K562 (cell line): ENCODE data around the gene UTS2R. TPM values are rescaled to one million over a fixed set of nuclear protein-coding genes. Genes with fewer than 3 reads are reported as not detected.
A peak's percentile ranks its signal among the peaks of the same experiment; 100 is the strongest.

Experiments used
- FOXA3 ChIP-seq, 2 experiments: fragments of 450-650 bp in 1 of 2; sonication (generic) in 1 of 2; formaldehyde crosslinking; IDR thresholded peaks in 1 of 2; conservative IDR thresholded peaks in 1 of 2; 2 replicates each; pipeline versions ENCODE4 v1.4.0 to v1.8.0; 2020 to 2022; ENCODE audit warnings: mild to moderate bottlenecking in 2 of 2, missing genetic modification reagents in 1 of 2
- NCOR1 ChIP-seq: fragments of 450-650 bp; IDR thresholded peaks from 2 replicates; pipeline ENCODE4 v1.6.1; 2016; ENCODE audit warnings: mild to moderate bottlenecking, moderate library complexity
- PHF20 ChIP-seq: fragments of 450-650 bp; IDR thresholded peaks from 2 replicates; pipeline ENCODE4 v1.6.1; 2018; ENCODE audit not compliant: partially characterized antibody
- RAD21 ChIP-seq, 2 experiments: fragments of 250-450 bp in 1 of 2; fragments of 450-650 bp in 1 of 2; sonication (Bioruptor Pico) in 1 of 2; formaldehyde crosslinking in 1 of 2; IDR thresholded peaks in 1 of 2; conservative IDR thresholded peaks in 1 of 2; 2 replicates each; pipeline versions ENCODE4 v1.4.0 to v1.8.0; 2020 to 2022; ENCODE audit warnings: mild to moderate bottlenecking in 2 of 2, moderate library complexity in 1 of 2
- SMAD4 ChIP-seq: fragments of 250-450 bp; sonication (Bioruptor Pico); conservative IDR thresholded peaks from 2 replicates; pipeline ENCODE4 v1.8.0; 2021; ENCODE audit warnings: inconsistent platforms, mild to moderate bottlenecking, moderate library complexity
- TBL1XR1 ChIP-seq, 2 experiments: IDR thresholded peaks; 2 replicates each; pipeline ENCODE4 v1.6.1; 2012; ENCODE audit warnings: improper control_type of control experiment in 2 of 2, low read length in 2 of 2, mild to moderate bottlenecking in 1 of 2
- polyA plus RNA-seq, 8 experiments: library from polyadenylated mRNA; depleted of rRNA in 4 of 8; stranded (reverse) in 5 of 8; unstranded in 3 of 8; fragments of >200 nt; fragmentation: Nextera tagmentation in 2 of 8; fragmentation: Illumina TruSeq in 1 of 8; extraction: Ambion mirVana in 2 of 8; extraction: Trizol in 1 of 8; gene quantifications; 2 replicates each; pipeline versions ENCODE4 v1.2.1 to v1.2.3, GENCODE V29; 2011 to 2014; ENCODE audit warnings: inconsistent platforms in 1 of 8, missing spikeins in 1 of 8
- total RNA-seq, 7 experiments: library from RNA; depleted of rRNA in 6 of 7; stranded (reverse); fragments of >200 nt in 6 of 7; fragmentation: Illumina TruSeq in 2 of 7; extraction: Trizol in 2 of 7; gene quantifications; 2 replicates each; pipeline versions ENCODE4 v1.2.1 to v1.2.3, GENCODE V29; 2011 to 2021; ENCODE audit warnings: low replicate concordance in 1 of 7
- TF ChIP-seq, protein P1 (sequence below), 3 experiments: fragments of 200-800 bp in 1 of 3; fragments of 250-450 bp in 1 of 3; fragments of 450-650 bp in 1 of 3; sonication (Bioruptor Pico) in 1 of 3; sonication (Bioruptor generic) in 1 of 3; formaldehyde crosslinking in 1 of 3; IDR thresholded peaks; 2 replicates each; pipeline versions ENCODE4 v1.6.1 to v1.8.0; 2016 to 2022; ENCODE audit warnings: mild to moderate bottlenecking in 2 of 3, missing genetic modification characterization in 2 of 3, missing compliant biosample characterization in 1 of 3, moderate library complexity in 1 of 3
- TF ChIP-seq, protein P2 (sequence below), 2 experiments: fragments of 450-650 bp; formaldehyde crosslinking in 1 of 2; IDR thresholded peaks; 2 replicates each; pipeline versions ENCODE4 v1.4.0 to v1.6.1; 2014 to 2020; ENCODE audit warnings: mild to moderate bottlenecking in 2 of 2, borderline replicate concordance in 1 of 2, low read depth in 1 of 2
- TF ChIP-seq, protein P3 (sequence below): IDR thresholded peaks from 3 replicates; pipeline ENCODE4 v1.6.1; 2011; ENCODE audit warnings: borderline replicate concordance, mild to moderate bottlenecking, moderate library complexity; ENCODE audit not compliant: insufficient read length; ENCODE audit errors: extremely low read depth

Gene UTS2R
- total and polyA plus RNA-seq, 9 of the 15 experiments (the other 6 are each of a cell fraction or from before 2014, with no cell fraction given), result 0.22 TPM; not detected in 8

DNA sequence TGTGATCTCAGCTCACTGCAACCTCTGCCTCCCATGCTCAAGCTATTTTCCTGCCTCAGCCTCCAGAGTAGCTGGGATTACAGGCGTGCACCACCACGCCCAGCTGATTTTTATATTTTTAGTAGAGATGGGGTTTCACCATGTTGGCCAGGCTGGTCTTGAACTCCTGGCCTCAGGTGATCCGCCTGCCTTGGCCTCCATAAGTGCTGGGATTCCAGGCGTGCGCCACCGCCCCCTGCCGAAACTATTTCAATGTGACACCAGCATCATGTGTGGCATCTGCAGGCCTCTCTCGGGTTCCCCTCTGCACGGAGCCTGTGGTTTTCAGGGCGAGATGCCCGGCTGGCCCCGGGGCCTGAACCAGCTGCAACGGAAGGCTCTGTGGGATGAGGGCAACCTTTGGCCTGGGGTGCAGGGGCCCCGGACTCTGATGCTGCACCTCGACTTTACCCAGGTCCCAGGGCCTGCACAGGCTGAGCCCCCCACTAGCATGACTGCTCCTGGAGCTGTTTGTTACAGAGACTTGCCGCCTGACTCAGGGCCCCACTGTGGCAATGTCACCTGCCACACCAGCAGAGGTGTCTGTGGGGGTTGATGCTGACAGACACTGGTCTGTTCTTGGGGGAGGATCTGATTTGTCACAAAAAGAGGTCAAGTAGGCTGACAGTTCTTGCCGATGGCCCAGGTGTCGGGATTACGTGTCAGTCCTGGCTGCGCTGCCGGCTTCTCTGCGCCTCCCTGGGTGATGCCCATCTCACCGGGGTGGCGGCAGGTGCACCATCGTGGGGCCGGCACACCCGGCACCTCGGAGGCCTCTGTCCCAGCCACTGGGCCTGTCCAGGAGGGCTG, 21.2 kb upstream of the UTS2R start (continued):
- TF ChIP-seq, protein P1, sequence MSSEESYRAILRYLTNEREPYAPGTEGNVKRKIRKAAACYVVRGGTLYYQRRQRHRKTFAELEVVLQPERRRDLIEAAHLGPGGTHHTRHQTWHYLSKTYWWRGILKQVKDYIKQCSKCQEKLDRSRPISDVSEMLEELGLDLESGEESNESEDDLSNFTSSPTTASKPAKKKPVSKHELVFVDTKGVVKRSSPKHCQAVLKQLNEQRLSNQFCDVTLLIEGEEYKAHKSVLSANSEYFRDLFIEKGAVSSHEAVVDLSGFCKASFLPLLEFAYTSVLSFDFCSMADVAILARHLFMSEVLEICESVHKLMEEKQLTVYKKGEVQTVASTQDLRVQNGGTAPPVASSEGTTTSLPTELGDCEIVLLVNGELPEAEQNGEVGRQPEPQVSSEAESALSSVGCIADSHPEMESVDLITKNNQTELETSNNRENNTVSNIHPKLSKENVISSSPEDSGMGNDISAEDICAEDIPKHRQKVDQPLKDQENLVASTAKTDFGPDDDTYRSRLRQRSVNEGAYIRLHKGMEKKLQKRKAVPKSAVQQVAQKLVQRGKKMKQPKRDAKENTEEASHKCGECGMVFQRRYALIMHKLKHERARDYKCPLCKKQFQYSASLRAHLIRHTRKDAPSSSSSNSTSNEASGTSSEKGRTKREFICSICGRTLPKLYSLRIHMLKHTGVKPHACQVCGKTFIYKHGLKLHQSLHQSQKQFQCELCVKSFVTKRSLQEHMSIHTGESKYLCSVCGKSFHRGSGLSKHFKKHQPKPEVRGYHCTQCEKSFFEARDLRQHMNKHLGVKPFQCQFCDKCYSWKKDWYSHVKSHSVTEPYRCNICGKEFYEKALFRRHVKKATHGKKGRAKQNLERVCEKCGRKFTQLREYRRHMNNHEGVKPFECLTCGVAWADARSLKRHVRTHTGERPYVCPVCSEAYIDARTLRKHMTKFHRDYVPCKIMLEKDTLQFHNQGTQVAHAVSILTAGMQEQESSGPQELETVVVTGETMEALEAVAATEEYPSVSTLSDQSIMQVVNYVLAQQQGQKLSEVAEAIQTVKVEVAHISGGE (CRISPR knock-in tag; IDR thresholded peaks at IDR 0.05), result peak in 1 of 3 experiments; percentile 25; a peak in 1 of 6 replicates
- no peak for TF ChIP-seq FOXA3 (CRISPR knock-in tag; conservative IDR thresholded peaks at IDR 0.05 in 1 of 2, IDR thresholded peaks at IDR 0.05 in 1 of 2)
- TF ChIP-seq NCOR1, result no peak
- TF ChIP-seq, protein P2, sequence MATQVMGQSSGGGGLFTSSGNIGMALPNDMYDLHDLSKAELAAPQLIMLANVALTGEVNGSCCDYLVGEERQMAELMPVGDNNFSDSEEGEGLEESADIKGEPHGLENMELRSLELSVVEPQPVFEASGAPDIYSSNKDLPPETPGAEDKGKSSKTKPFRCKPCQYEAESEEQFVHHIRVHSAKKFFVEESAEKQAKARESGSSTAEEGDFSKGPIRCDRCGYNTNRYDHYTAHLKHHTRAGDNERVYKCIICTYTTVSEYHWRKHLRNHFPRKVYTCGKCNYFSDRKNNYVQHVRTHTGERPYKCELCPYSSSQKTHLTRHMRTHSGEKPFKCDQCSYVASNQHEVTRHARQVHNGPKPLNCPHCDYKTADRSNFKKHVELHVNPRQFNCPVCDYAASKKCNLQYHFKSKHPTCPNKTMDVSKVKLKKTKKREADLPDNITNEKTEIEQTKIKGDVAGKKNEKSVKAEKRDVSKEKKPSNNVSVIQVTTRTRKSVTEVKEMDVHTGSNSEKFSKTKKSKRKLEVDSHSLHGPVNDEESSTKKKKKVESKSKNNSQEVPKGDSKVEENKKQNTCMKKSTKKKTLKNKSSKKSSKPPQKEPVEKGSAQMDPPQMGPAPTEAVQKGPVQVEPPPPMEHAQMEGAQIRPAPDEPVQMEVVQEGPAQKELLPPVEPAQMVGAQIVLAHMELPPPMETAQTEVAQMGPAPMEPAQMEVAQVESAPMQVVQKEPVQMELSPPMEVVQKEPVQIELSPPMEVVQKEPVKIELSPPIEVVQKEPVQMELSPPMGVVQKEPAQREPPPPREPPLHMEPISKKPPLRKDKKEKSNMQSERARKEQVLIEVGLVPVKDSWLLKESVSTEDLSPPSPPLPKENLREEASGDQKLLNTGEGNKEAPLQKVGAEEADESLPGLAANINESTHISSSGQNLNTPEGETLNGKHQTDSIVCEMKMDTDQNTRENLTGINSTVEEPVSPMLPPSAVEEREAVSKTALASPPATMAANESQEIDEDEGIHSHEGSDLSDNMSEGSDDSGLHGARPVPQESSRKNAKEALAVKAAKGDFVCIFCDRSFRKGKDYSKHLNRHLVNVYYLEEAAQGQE (IDR thresholded peaks at IDR 0.05; ENCODE audit: borderline replicate concordance), result peak; percentile 76
- TF ChIP-seq, protein P2 (CRISPR knock-in tag; IDR thresholded peaks at IDR 0.05; ENCODE audit: low read depth), result no peak
- TF ChIP-seq SMAD4 (CRISPR knock-in tag), result 0 out of 2 replicates have a peak, but pooled peaks have one; percentile 27
- peak; percentile 56 to 81 for TF ChIP-seq RAD21 (CRISPR knock-in tag; conservative IDR thresholded peaks at IDR 0.05 in 1 of 2, IDR thresholded peaks at IDR 0.05 in 1 of 2)
- peak; percentile 37 for TF ChIP-seq PHF20
- no peak for TF ChIP-seq TBL1XR1 (IDR thresholded peaks at IDR 0.05; ENCODE audit: low read length in 2 of 2)
- TF ChIP-seq, protein P3, sequence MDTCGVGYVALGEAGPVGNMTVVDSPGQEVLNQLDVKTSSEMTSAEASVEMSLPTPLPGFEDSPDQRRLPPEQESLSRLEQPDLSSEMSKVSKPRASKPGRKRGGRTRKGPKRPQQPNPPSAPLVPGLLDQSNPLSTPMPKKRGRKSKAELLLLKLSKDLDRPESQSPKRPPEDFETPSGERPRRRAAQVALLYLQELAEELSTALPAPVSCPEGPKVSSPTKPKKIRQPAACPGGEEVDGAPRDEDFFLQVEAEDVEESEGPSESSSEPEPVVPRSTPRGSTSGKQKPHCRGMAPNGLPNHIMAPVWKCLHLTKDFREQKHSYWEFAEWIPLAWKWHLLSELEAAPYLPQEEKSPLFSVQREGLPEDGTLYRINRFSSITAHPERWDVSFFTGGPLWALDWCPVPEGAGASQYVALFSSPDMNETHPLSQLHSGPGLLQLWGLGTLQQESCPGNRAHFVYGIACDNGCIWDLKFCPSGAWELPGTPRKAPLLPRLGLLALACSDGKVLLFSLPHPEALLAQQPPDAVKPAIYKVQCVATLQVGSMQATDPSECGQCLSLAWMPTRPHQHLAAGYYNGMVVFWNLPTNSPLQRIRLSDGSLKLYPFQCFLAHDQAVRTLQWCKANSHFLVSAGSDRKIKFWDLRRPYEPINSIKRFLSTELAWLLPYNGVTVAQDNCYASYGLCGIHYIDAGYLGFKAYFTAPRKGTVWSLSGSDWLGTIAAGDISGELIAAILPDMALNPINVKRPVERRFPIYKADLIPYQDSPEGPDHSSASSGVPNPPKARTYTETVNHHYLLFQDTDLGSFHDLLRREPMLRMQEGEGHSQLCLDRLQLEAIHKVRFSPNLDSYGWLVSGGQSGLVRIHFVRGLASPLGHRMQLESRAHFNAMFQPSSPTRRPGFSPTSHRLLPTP, result peak; percentile 60
